Astrocyte (in vitro differentiated cells and primary cell): ENCODE data around the gene CHMP1A.

ENCODE experiments used
- CTCF ChIP-seq: IDR thresholded peaks from 2 replicates; pipeline ENCODE4 v1.5.1; 2011; ENCODE audit warnings: low read depth, mild to moderate bottlenecking, inconsistent platforms, low read length, moderate library complexity; ENCODE audit not compliant: insufficient read depth
- EZH2 ChIP-seq: IDR thresholded peaks from 2 replicates; pipeline ENCODE4 v1.6.1; 2012; ENCODE audit warnings: mild to moderate bottlenecking, low read length, inconsistent platforms; ENCODE audit not compliant: insufficient read depth

GRCh38 chr16:89621698-89622409 is 35.7 kb downstream of the CHMP1A start:
- TF ChIP-seq CTCF (no peak), EZH2 (no peak)
